Aorta (tissue), 5 donors: ENCODE data around the gene KCND2. TPM values are rescaled to one million over a fixed set of nuclear protein-coding genes. Genes with fewer than 3 reads are reported as not detected.
"Not testable (repeated sequence)": the region's sequence is repeated elsewhere in the genome, so short reads cannot be mapped to it uniquely, and the experiment has no call there.

Experiments
- ATAC-seq: fragments of 200-7000 bp; cut with Tn5 transposase; one replicate; pipeline ENCODE4 v1.9.1; 2022; ENCODE audit warnings: moderate library complexity; ENCODE audit not compliant: low FRiP score
- DNase-seq, 2 donors: peaks; one replicate each; pipeline ENCODE4 v3.0.0-alpha.2; 2020
- H3K27ac ChIP-seq, 2 donors: one replicate each; pipeline ENCODE4 v1.5.1; 2013; ENCODE audit warnings: low read length in 2 of 2, mild to moderate bottlenecking in 2 of 2, moderate library complexity in 2 of 2, control low read depth in 1 of 2, inconsistent platforms in 1 of 2, low read depth in 1 of 2
- H3K27me3 ChIP-seq, 2 donors: one replicate each; pipeline ENCODE4 v1.6.1; 2013; ENCODE audit warnings: control low read depth in 1 of 2, low read length in 1 of 2, mild to moderate bottlenecking in 1 of 2, moderate library complexity in 1 of 2; ENCODE audit not compliant: insufficient read depth in 2 of 2, control insufficient read depth in 1 of 2
- H3K36me3 ChIP-seq, 2 donors: one replicate each; pipeline ENCODE4 v1.6.1; 2013; ENCODE audit warnings: control low read depth in 1 of 2, low read length in 1 of 2, mild to moderate bottlenecking in 1 of 2; ENCODE audit not compliant: insufficient read depth in 2 of 2, control insufficient read depth in 1 of 2
- H3K4me1 ChIP-seq, 2 donors: one replicate each; pipeline ENCODE4 v1.6.1; 2013; ENCODE audit warnings: low read length in 2 of 2, control low read depth in 1 of 2, mild to moderate bottlenecking in 1 of 2, moderate library complexity in 1 of 2; ENCODE audit not compliant: insufficient read depth in 2 of 2, control insufficient read depth in 1 of 2
- H3K4me3 ChIP-seq, 2 donors: one replicate each; pipeline ENCODE4 v1.5.1; 2013; ENCODE audit warnings: low read length in 2 of 2, control low read depth in 1 of 2, mild to moderate bottlenecking in 1 of 2
- H3K9me3 ChIP-seq: one replicate; pipeline ENCODE4 v1.6.1; 2013; ENCODE audit warnings: mild to moderate bottlenecking, low read length; ENCODE audit not compliant: control insufficient read depth
- WGBS, 2 donors: extraction: QIAGEN DNeasy Blood & Tissue Kit; methylation state at CpG; one replicate each; pipeline ENCODE4 v1.1.7; 2013; 5-methylcytosine and 5-hydroxymethylcytosine counted together
- intact Hi-C, 2 donors: fragments of 100-400 bp; cut with DNase I; formaldehyde crosslinking; loops; one replicate each; pipeline versions ENCODE4 v1.14.2 to v1.15.0; 2022
- polyA plus RNA-seq, 2 donors: library from polyadenylated mRNA; stranded (reverse); fragments of 200-250 nt; gene quantifications; one replicate each; pipeline ENCODE4 v1.2.3, GENCODE V29; 2013
- total RNA-seq, 2 donors: library from RNA; stranded (reverse); fragmentation: NEBNext Ultra II Directional; extraction: Animal tissue kit (Norgen Biotek cat#: 25700); gene quantifications; one replicate each; pipeline ENCODE4 v1.2.1, GENCODE V29; 2021
- donor health status: healthy with polysubstance abuse.
- donor health status: Bipolar disorder and iron deficiency.
- donor health status: DM: no; HTN: no; CAD: no.
- donor health status: DM: no; HTN: no; CAD: no.
- donor health status: DM: yes; HTN: yes; CAD: no.

Gene KCND2
- total and polyA plus RNA-seq, 4 donors, result 1.9 to 4.2 TPM; not detected in 2

DNA sequence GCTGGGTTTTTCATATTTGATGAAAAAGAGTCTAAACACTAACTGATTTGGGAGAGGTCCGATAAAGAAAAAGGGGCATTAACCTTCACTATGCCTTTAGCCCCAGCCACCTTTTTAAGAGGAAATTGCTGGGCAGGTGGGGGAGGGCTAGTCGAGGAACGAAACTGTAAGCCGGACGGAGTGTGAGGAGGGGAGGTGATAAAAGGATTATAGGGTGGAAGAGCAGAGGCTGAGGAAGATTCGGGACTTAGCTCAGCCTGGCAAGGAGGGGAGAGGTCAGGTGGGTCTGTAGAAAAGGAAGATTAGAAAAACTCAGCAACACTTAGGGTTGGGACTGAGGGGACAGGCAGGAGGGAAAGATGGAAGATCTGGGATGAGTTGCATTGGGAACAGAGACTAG, 508.0 kb downstream of the KCND2 start:
- no peak for ATAC-seq
- DNase-seq, result no peak
- 84 to 86% methylated on average over 6 of the region's 6 CpGs for WGBS, 2 donors
- H3K27ac ChIP-seq, result no peak overlapping the region
- H3K4me1 ChIP-seq, result no peaks in the 10 kb centered on the region
- no peaks in the 10 kb centered on the region for H3K9me3 ChIP-seq
- H3K36me3 ChIP-seq, result no peaks in the 10 kb centered on the region
- intact Hi-C loops, result no loop called here
- H3K4me3 ChIP-seq, result no peak overlapping the region
- no peaks in the 10 kb centered on the region for H3K27me3 ChIP-seq

DNA sequence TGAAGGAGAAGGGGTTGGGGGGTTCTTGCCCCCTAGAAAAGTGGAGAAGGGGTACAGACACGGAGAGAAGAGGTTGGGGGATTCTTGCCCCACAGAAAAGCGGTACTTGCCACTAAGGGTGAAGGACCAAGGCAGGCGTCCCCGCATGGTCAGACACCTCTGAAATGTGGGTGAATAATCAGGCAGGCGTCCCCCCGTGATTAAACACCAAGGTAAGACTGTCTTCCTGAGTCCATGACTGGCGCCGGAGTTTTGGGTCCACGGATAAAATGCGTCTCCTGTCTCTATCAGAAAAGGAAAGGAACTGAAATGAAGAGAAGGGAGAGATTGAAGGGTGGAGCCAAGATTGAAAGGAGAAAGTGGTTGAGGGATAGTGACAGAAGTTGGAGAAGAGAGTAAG, 508.9 kb downstream of the KCND2 start:
- H3K9me3 ChIP-seq, H3K36me3 ChIP-seq, H3K4me1 ChIP-seq, H3K4me3 ChIP-seq, H3K27ac ChIP-seq, intact Hi-C loops, DNase-seq, ATAC-seq, H3K27me3 ChIP-seq: not testable (repeated sequence)
- WGBS, 2 donors, result 93 to 95% methylated on average over 10 of the region's 10 CpGs

- no peaks in the 10 kb centered on the region for H3K4me1 ChIP-seq
- no peak overlapping the region for H3K4me3 ChIP-seq
- no peak overlapping the region for H3K27ac ChIP-seq
- intact Hi-C loops, result no loop called here
- H3K27me3 ChIP-seq, result no peaks in the 10 kb centered on the region
- no peak for DNase-seq
- whole genome bisulfite sequencing, 2 donors, result 85 to 88% methylated on average over 6 of the region's 6 CpGs
- no peak for ATAC-seq
- H3K9me3 ChIP-seq, result no peaks in the 10 kb centered on the region
- H3K36me3 ChIP-seq, result no peaks in the 10 kb centered on the region
These were observed 510.3 kb downstream of the KCND2 start for GRCh38 chr7:120783273-120783672.

- H3K27me3 ChIP-seq, result no peaks in the 10 kb centered on the region
- ATAC-seq (no peak), DNase-seq (no peak)
- H3K9me3 ChIP-seq, result no peaks in the 10 kb centered on the region
- intact Hi-C loops, result no loop called here
- WGBS, 2 donors, result 69 to 76% methylated on average over 5 of the region's 5 CpGs
- no peaks in the 10 kb centered on the region for H3K4me1 ChIP-seq
- H3K36me3 ChIP-seq, result peaks cover 0 to 3% of the 10 kb centered on the region in 2 donors
- no peak overlapping the region for H3K27ac ChIP-seq
- H3K4me3 ChIP-seq, result no peak overlapping the region
These were observed 510.7 kb downstream of the KCND2 start for GRCh38 chr7:120783721-120784120.

DNA sequence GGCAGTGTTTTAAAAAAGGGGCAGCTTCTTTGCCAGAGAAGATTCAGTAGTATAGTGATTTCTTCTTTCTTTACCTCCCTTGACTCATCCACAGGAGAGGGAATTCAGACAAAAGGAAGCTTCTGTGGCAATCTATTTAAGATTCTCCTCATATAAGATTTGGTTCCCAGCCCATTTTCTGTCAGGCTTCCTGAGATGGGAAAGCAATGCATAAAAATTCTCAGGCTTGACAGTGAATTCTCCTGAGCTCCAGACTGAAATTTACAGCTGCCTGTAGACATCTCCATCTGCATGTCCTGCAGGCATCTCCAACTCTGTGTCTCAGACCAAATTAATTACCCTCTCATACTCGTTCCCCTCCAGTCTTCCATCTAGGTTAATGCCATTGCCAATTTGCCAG, 512.1 kb downstream of the KCND2 start:
- H3K4me1 ChIP-seq, result no peaks in the 10 kb centered on the region
- no peaks in the 10 kb centered on the region for H3K9me3 ChIP-seq
- H3K27me3 ChIP-seq, result no peaks in the 10 kb centered on the region
- H3K27ac ChIP-seq, result no peak overlapping the region
- H3K36me3 ChIP-seq, result peaks cover 0 to 3% of the 10 kb centered on the region in 2 donors
- intact Hi-C loops, result no loop called here
- WGBS, 2 donors, result 34 to 50% methylated on average over 1 of the region's 1 CpG
- DNase-seq (no peak), ATAC-seq (no peak)
- H3K4me3 ChIP-seq, result no peak overlapping the region

DNA sequence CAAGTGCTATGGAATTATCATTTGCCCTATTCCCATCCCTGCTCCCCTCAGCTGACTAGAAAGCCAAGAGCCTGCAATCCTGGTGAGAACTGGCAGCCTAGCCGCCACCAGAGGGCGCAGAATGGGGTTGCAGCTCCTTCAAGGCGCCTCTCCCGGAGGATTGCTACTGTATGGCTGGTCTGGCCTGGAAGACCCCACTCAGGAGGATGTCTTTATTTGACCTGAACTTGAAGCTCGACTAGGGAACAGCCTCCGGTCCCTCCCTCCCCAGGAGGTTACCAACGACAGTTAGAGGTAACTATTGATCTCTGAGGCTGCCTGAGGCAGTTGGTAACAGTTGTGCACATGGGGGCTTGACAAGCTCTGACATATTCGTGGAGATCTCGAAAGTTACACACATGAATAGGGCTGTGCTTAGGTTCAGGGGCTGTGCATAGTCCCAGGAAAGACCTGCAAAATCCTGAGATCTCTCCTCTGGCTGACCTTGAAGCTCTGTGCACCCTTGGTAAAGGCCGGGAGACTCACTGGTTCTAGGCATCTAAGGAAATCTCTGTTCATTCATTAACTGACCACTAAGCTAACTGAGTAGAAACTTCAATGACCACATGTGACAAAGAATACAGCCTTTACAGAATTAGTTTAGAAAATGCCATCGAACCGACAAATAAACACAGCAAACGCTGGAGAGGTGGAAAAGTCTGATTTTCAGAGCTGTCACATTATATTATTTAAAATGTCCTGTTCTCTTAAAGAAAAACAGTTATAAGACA, 519.3 kb downstream of the KCND2 start:
- DNase-seq, result peak; percentile 80 to 94
- ATAC-seq, result peak; percentile 83

DNA sequence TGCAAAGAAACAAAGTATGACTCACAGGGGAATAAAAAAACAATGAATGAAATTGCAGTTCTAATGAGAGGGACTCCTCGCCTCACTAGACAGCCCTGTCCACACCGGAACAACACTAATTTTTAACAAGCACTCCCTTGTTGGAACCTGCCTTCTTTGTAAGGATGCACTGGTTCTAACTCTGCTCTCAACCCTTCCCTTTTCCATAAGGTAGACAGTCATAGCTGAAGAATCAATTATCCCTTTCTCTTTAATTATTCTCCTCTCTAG, 519.8 kb downstream of the KCND2 start:
- intact Hi-C loops, result loop anchor here in 1 of 2 donors (5.0 to 10.0 kb wide), 3 partner anchors 65 to 322 kb away; partner anchors contain the start of gene TSPAN12
- WGBS, 2 donors, result 91 to 100% methylated on average over 2 of the region's 2 CpGs
- Histone ChIP-seq H3K4me3 (no peak overlapping the region), H3K36me3 (peaks cover 0 to 3% of the 10 kb centered on the region in 2 donors), H3K27ac (no peak overlapping the region), H3K4me1 (no peaks in the 10 kb centered on the region), H3K9me3 (no peaks in the 10 kb centered on the region), H3K27me3 (no peaks in the 10 kb centered on the region)
- no peak for DNase-seq
- ATAC-seq, result no peak

More for the DNA sequence above, 519.3 kb downstream of the KCND2 start:
- Histone ChIP-seq H3K9me3 (no peaks in the 10 kb centered on the region), H3K36me3 (peaks cover 0 to 3% of the 10 kb centered on the region in 2 donors), H3K27ac (no peak overlapping the region), H3K4me3 (no peak overlapping the region), H3K4me1 (no peaks in the 10 kb centered on the region), H3K27me3 (no peaks in the 10 kb centered on the region)
- WGBS, 2 donors, result 50 to 51% methylated on average over 13 of the region's 13 CpGs
- intact Hi-C loops, result loop anchor here in 1 of 2 donors (5.0 to 10.0 kb wide), 3 partner anchors 65 to 323 kb away; partner anchors contain the start of gene TSPAN12

DNA sequence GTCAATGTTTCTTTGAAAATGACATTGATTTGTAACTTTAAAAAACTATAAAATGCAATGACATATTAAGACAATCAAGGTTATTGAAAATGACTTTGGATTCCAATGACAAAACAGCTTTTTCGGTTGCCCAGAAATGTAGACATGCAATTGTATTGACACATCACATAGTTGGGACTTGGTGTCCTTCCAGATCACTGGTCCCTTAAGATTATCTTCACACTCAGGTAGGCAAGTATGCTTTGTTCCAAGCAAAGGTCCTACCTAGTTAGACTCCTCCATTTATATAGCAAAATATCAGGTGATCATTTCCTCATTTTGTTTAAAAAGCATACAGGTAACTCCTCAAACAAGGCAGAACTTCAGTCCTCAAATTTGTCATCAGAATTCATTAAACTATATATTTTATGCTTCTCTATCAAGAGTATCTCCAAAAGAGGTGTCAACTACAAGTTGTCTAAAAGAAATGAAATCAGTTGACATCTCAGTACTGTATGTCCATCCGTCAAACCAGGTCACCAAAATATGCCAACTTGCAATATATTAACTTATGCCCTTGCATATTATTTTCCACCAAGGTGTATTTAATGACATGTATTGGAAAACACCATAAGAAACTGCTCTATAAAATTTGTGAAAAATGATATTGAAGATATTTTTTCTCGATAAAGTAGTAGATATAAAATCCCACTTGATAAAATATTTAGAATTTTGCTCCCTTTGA, 520.4 kb downstream of the KCND2 start:
- no peak overlapping the region for H3K4me3 ChIP-seq
- H3K27ac ChIP-seq, result no peak overlapping the region
- H3K27me3 ChIP-seq, result no peaks in the 10 kb centered on the region
- 95 to 96% methylated on average over 3 of the region's 3 CpGs for WGBS, 2 donors
- ATAC-seq (no peak), DNase-seq (no peak)
- no peaks in the 10 kb centered on the region for H3K9me3 ChIP-seq
- H3K4me1 ChIP-seq, result no peaks in the 10 kb centered on the region
- peaks cover 0 to 3% of the 10 kb centered on the region in 2 donors for H3K36me3 ChIP-seq
- intact Hi-C loops, result loop anchor here in 1 of 2 donors (5.0 to 10.0 kb wide), 3 partner anchors 64 to 321 kb away; partner anchors contain the start of gene TSPAN12
